Stimulated activated CD8-positive, alpha-beta memory T cell treated with anti-CD3 and anti-CD28 coated beads, Interleukin-7, amount 100 ng/mL, for 48 hours (primary cell): ENCODE results near the gene DPP7.
"Not testable (repeated sequence)": the region's sequence is repeated elsewhere in the genome, so short reads cannot be mapped to it uniquely, and the experiment has no call there.

Experiments
- DNase-seq, 2 donors: peaks; one replicate each; pipeline ENCODE4 v3.0.0-alpha.2; 2020; ENCODE audit warnings: low read depth in 1 of 2; ENCODE audit errors: extremely low read depth in 1 of 2

DPP7 gene

GRCh38 chr9:137148242-137148641, 33.7 kb upstream of the DPP7 start:
- no peak for DNase-seq

GRCh38 chr9:137147793-137148160, 33.2 kb upstream of the DPP7 start:
- no peak for DNase-seq

GRCh38 chr9:137147091-137147792, 32.7 kb upstream of the DPP7 start:
- DNase-seq: no peak

- DNase-seq: no peak
Observed at GRCh38 chr9:137146527-137146918, 32.0 kb upstream of the DPP7 start.

GRCh38 chr9:137145731-137146526, 31.4 kb upstream of the DPP7 start:
- DNase-seq: no peak

- DNase-seq: no peak
Observed at GRCh38 chr9:137143459-137143858, 28.9 kb upstream of the DPP7 start.

GRCh38 chr9:137141976-137142936, 27.7 kb upstream of the DPP7 start:
- DNase-seq: no peak

- no peak for DNase-seq
Observed at GRCh38 chr9:137141050-137141810, 26.7 kb upstream of the DPP7 start.

GRCh38 chr9:137140151-137141012, 25.8 kb upstream of the DPP7 start:
- no peak for DNase-seq

GRCh38 chr9:137139468-137140150, 25.1 kb upstream of the DPP7 start:
- DNase-seq: no peak

- DNase-seq: no peak
Observed at GRCh38 chr9:137138722-137139467, 24.4 kb upstream of the DPP7 start, which contains the start of gene GRIN1. Gene GRIN1, plus strand, starts transcription at chr9:137139154. Its CDS starts 333 bp downstream, at chr9:137139487.

- DNase-seq: no peak
Observed at GRCh38 chr9:137138058-137138721, 23.7 kb upstream of the DPP7 start.

GRCh38 chr9:137136881-137137607, 22.5 kb upstream of the DPP7 start:
- DNase-seq: no peak

- DNase-seq: no peak
Observed at GRCh38 chr9:137136261-137136880, 21.8 kb upstream of the DPP7 start.

- not testable (repeated sequence) for DNase-seq
Observed at GRCh38 chr9:137135154-137135553, 20.6 kb upstream of the DPP7 start.

- DNase-seq: no peak
Observed at GRCh38 chr9:137134191-137134590, 19.7 kb upstream of the DPP7 start.
